GM10847 (cell line): ENCODE data around the gene CTNNA3.

Experiments used
- POLR2A ChIP-seq: IDR thresholded peaks from 2 replicates; pipeline ENCODE4 v1.6.1; 2011; ENCODE audit not compliant: insufficient read length; ENCODE audit errors: extremely low read depth

CTNNA3 gene

DNA sequence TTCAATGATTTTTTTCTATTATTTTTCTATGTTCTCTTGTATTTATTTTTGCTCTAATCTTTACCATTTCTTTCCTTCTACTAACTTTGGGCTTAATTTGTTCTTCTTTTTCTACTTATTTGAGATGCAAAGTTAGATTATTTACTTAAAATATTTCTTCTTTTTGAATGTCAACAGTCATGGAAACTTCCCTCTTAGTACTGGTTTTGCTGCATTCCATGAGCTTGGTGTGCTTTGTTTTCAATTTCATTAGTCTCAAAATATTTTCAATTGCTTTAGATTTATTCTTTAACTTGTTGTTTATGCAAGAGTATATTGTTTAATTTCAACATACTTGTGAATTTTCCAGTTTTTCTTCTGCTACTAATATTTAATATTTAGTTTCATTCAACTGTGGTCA, 539.8 kb downstream of the CTNNA3 start:
- TF ChIP-seq POLR2A: no peak

DNA sequence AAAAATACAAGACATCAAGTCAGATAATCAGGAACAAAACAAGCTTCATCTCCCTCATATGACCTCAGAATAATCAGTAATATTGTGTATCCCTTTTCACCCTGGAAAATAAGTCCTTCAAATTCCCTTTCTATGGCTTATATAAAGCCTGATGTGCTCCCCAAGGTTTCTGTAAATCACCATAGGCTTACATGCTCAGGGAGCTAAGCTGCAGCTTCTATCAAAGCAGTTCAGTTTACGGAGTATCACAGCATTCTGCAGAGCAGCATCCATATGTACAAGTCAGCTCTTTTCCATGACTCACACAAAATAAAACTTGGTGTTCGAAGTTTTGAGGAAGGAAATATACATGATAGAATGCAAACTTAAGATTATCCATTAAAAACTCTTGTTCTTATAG, 544.5 kb downstream of the CTNNA3 start:
- TF ChIP-seq POLR2A: no peak

GRCh38 chr10:67144530-67144929, 551.5 kb downstream of the CTNNA3 start:
- no peak for TF ChIP-seq POLR2A

GRCh38 chr10:67141300-67141699, 554.7 kb downstream of the CTNNA3 start:
- TF ChIP-seq POLR2A: no peak

DNA sequence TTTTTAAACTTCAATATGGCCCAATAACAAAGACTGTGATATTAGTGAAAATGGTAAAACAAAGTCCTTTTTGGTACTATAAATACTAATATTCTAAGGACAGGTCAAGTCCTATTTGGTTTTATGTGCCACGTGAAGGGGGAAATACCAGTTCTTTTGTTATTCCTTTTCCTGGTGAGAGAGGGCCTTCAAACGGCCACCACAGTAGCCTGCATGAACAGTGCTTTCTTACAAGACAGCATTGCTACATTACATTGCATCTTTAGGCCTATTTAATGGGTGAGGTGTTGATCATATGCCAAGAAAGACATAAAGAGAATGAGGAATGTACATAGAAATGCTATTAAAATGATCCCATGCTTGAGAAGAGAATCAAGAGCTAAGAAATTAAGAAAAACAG, 555.4 kb downstream of the CTNNA3 start:
- TF ChIP-seq POLR2A: no peak

- TF ChIP-seq POLR2A: no peak
Observed at GRCh38 chr10:67127441-67127840, 568.6 kb downstream of the CTNNA3 start.

DNA sequence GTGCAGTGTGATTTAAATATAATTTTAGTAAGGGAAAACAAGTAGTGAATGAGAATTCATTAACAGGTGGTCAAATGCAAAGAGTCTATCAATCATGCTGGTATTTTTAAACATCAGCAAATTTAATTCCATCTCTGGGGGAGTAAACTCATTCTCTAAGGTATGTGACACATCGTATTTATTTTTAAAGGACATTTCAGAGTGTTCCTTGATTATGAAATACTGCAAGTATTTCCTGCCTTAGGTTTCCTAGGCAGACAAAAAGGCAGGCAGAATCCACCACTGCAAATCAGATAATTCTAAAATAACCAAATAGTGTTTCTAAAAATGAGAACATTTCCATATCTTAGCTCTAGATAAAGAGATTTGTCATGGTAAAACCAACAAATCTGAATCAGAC, 576.3 kb downstream of the CTNNA3 start:
- no peak for TF ChIP-seq POLR2A

GRCh38 chr10:67115972-67116371, 580.0 kb downstream of the CTNNA3 start:
- TF ChIP-seq POLR2A: no peak

GRCh38 chr10:67114945-67115344, 581.0 kb downstream of the CTNNA3 start:
- TF ChIP-seq POLR2A: no peak

GRCh38 chr10:67112765-67113164, 583.2 kb downstream of the CTNNA3 start:
- TF ChIP-seq POLR2A: no peak

DNA sequence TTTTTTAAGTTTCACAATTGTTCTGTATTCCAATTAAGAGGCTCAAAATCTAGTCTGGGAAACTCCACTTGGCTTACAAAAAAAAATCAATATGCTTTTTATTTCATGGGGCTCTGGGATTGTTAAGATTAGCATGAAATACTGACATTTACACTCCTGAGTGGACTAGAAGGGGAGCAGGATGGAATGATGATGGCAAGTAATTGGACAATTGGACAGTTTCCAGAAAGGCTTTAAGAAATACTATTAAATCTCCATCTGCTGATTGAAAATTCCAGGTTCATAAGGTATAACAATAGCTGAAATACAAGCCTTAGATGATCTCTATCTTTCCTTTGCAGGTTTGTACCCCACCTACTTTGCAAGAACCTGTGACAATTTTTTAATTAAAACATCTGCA, 585.7 kb downstream of the CTNNA3 start:
- no peak for TF ChIP-seq POLR2A

- no peak for TF ChIP-seq POLR2A
Observed at GRCh38 chr10:67107670-67108069, 588.3 kb downstream of the CTNNA3 start.

DNA sequence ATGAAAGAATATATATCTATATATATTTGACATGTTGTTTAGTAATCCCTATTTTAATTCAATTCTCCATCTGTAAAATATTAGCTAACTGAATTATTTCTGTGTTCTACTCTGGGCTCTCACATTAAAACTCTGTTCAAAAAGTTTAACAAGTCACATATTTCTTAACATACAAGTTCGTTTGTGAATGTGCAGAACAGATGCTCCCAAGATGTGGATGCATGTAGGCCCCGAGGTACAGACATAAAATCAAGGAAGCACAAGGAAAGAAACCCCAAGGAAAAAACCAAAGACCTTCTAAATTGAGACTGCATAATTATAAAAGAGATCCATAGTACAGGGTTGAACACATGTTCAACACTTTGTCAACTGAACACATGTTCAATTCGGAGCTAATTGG, 595.0 kb downstream of the CTNNA3 start:
- no peak for TF ChIP-seq POLR2A

- no peak for TF ChIP-seq POLR2A
Observed at GRCh38 chr10:67098461-67098860, 597.5 kb downstream of the CTNNA3 start.

DNA sequence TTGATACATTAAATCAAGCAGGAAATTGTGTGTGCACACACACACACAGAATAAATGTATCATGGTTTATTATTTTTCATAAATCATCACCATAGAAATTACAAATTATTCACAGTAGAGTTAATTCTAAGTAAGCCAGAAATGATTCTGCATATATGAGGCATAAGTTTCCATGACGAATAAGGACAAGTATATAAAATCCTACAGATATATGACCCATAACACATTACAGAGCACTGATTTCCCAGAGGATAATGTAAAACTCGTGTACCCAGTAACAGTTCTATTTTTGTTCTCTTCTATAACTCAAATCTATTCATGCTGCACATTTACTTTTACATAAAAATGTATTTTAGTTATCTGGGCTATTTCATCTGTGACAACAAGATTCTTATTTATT, 600.5 kb downstream of the CTNNA3 start:
- TF ChIP-seq POLR2A: no peak

DNA sequence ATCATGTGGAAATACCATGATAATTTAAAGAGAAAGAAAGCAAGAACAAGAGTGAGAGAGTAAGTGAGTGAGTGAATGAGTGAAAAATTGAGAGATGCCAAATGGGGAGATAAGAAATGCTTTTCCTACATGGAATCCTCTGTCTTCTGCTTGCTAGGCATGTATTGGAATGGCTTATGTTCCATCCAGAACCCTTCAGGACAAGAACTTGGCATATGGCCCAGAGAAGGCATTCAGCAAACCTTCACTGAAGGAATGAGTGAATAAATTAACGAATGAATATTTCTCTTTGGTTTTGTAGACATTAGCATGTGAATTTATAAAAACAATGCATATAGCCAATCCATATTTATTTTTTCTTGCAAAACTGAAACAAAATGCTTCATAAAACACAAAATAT, 608.0 kb downstream of the CTNNA3 start:
- TF ChIP-seq POLR2A: no peak

GRCh38 chr10:67087135-67087425, 608.9 kb downstream of the CTNNA3 start:
- TF ChIP-seq POLR2A: no peak

DNA sequence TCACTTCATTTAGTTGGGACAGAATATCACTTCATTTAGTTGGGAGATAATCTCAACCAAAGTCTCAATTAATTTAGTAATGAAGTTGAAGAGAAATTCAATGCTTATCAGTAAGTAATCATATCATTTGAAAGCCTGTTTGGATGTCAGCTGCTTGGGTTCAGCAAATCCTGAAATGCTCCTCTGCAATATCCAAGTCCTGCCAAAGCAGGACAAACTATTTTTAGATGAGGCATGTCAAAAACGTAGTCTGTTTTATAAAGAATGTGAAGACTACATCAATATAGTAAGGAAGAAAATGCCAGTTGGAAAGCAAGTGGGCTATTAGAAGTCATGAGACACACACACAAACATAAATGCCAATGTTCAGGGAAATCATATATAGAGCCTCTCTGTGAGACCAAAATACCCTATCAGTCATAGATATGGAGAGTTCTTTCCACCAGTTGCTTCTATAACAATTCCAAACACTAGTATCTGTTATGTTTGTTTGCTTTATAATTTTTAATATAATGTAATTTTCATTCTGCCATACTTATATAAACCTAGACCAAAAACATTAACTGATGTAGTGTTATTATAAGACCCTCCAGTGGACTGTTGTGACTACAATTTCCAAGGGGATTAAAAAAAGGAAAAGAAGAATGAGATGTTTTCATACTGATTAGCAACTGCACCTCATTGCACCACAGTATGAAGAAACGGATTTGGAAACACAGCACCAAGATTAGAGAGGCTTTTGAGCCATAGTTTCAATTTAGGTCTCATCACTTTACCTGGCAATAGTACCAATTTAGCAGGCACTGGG, 609.5 kb downstream of the CTNNA3 start:
- TF ChIP-seq POLR2A: no peak

DNA sequence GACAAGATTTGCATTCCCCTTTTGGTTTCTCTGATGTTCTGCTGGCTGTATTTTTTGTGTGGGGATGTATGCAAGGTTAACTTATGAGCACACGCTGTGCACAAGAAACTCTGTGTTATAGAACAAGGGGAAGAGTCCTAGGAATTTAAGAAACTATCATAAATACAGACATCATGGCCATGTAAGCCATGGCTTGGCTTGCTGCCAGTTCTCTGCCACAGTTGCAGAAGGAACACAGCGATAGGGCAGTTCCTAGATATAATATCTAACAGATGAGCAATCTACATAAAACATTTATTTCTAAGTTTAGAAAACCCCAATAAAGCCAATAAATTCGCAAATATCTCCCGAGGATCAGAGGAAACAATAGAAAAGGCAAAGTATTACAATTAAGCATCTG, 616.9 kb downstream of the CTNNA3 start:
- TF ChIP-seq POLR2A: no peak
